GM18519 (cell line): ENCODE measurements around the gene KRTAP10-1.
"Not testable (repeated sequence)": the region's sequence is repeated elsewhere in the genome, so short reads cannot be mapped to it uniquely, and the experiment has no call there.

Experiments
- ATAC-seq: cut with Tn5 transposase; IDR thresholded peaks from one replicate; pipeline ENCODE4 v1.9.1; 2021; ENCODE audit warnings: mild to moderate bottlenecking, moderate library complexity; ENCODE audit not compliant: unreplicated experiment, low FRiP score

KRTAP10-1 gene

DNA sequence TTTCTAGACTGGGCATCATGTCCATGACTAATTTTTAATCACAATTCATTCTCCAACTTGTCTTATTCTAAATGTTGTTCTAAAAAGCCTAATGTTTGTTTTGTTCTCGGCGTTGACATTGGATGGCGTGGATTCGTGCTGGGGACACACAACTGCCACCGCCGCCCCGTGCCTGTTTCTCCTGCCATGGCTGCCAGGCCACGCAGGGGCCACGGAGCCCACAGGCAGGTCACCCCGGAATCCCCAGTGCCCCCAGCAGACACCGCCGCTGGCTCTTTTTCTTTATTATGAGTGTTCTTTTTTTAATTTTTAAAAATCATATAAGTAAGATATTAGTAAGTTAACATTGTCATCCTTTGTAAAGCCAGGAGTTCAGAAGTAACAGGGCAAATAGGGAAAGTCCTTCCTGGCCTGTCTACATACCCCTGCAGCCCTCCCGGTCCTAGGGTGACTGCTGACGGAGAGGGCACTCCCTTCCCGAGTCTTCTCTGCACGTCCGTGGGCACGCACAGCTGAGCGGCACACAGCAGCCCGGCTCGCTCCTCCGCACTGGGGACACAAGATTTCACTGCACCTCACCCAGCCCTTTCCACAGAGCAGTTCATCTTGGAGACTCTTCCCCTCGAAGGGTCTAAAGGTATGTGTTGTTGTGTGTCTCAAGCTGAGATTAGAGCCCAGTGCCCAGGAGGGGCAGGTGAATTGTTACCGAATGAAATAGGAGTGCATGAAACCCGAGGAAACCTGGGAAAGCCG is 32.1 kb downstream of the KRTAP10-1 start:
- ATAC-seq = no peak

- no peak for ATAC-seq
Measured at GRCh38 chr21:44506279-44507255, 33.4 kb downstream of the KRTAP10-1 start.

DNA sequence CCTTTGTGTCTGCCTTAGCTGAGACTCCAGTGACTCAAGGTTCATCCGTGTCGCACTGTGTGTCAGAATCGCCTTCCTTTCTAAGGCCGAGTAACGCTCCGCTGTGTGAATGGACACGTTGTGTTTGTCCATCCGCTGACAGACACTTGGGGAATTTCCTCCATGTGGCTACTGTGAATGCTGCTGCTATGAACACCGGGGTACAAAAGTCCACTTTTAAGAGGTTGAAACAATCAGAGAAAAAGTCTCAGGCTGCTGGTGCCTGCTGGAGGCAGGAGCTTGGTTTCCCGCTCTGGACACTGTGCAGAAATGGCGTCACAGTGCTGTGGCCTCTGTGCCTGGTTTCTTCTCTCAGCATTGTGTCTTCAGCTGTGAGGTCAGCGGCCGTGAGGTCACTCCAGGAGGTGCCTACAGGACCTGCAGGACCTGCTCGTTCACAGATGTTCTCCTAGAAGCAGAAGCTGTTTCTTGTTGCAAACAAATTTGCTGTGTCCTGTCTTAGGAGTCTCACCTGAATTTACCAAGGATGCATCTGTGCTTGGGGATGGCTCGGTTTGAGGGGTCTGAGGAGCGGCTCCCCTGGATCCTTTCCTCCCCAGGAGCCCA is 34.2 kb downstream of the KRTAP10-1 start:
- no peak for ATAC-seq

DNA sequence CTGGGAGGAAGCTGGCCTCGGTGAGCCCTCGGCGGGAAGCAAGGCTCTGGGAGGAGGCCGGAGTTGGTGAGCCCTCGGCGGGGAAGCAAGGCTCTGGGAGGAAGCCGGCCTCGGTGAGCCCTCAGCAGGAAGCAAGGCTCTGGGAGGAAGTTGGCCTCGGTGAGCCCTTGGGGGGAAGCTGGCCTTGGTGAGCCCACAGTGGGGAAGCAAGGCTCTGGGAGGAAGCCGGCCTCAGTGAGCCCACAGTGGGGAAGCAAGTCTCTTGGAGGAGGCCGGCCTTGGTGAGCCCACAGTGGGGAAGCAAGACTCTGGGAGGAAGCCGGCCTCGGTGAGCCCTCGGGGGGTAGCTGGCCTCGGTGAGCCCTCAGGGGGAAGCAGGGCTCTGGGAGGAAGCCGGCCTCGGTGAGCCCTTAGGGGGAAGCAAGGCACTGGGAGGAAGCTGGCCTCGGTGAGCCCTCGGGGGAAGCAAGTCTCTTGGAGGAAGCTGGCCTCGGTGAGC is 36.0 kb downstream of the KRTAP10-1 start:
- ATAC-seq = no peak

- not testable (repeated sequence) for ATAC-seq
Measured at GRCh38 chr21:44503006-44503889, 36.7 kb downstream of the KRTAP10-1 start.

GRCh38 chr21:44502171-44502958 is 37.6 kb downstream of the KRTAP10-1 start:
- no peak for ATAC-seq

DNA sequence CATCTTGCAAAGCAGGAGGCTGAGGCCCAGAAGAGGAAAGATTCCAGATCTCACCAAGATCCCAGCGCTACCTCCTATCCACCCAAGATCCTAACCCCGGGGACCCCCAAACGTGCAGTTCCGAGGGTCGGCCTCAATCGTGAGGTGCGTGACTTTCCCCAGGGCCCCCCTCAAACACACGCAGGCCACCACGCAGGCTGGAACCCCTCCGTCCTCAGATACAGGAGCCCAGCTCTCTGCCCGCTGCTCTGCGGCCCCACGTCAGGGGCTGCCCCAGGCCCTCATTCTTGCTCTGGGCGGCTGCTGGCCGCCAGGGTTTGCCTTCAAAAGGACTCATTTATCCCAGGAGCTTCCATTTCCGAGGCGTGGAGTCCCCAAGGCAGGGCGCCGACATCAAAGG is 39.9 kb downstream of the KRTAP10-1 start:
- no peak for ATAC-seq

DNA sequence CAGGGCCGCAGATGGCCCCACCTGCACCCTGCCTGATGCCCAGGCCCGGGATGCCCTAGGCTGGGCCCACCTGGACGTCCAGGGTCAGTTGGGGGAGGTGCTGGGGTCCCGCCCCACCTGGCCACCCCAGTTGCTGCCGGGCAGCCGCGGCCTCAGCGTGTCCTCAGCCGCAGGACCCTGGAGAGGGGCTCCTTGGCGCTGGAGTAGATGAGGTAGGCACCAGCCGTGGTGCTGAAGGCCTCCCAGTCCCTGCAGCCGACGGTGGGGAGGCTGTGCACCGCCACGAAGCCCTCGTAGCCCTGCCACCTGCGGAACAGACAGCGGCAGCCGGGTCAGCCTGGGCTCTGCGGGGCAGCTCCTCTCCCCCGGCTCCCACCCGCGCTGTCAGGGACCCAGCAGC is 40.4 kb downstream of the KRTAP10-1 start:
- no peak for ATAC-seq

DNA sequence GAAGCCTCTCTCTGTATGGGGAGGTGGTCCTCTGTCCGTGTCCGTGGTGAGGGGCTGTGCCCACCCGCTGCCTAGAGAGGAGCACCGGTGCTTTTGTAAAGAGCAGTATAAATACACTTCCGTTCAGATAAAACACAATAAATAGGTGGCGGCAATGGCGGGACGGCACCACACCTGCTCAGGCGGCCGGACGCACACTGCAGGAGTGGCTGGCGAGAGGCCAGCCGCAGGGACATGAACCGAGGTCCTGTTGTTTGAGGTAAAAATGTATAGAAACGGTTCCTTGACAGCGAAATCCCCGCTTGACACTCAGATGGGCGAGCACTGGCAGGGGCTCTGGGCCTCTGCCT is 40.8 kb downstream of the KRTAP10-1 start:
- no peak for ATAC-seq

GRCh38 chr21:44498280-44499210 is 41.5 kb downstream of the KRTAP10-1 start:
- no peak for ATAC-seq

DNA sequence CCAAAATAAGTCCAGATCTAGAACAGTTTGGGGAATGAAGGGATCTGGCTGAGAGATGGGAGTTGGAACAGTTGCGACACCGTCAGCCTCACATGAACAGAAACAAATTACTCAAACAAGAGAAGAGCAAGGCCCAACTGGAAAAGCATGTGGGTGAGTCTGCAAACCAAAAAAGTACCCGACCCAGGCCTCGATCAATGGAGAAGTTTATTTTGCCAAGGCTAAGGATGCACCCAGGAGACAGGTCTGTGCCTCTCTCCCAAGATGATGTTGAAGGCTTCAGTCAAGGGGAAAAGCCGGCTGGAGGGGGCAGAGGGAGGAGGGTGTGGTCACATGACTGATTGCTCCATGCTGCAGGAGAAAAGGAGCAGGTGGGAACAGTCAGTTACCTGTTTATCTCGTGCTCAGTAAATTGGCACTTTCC is 42.3 kb downstream of the KRTAP10-1 start:
- no peak for ATAC-seq

DNA sequence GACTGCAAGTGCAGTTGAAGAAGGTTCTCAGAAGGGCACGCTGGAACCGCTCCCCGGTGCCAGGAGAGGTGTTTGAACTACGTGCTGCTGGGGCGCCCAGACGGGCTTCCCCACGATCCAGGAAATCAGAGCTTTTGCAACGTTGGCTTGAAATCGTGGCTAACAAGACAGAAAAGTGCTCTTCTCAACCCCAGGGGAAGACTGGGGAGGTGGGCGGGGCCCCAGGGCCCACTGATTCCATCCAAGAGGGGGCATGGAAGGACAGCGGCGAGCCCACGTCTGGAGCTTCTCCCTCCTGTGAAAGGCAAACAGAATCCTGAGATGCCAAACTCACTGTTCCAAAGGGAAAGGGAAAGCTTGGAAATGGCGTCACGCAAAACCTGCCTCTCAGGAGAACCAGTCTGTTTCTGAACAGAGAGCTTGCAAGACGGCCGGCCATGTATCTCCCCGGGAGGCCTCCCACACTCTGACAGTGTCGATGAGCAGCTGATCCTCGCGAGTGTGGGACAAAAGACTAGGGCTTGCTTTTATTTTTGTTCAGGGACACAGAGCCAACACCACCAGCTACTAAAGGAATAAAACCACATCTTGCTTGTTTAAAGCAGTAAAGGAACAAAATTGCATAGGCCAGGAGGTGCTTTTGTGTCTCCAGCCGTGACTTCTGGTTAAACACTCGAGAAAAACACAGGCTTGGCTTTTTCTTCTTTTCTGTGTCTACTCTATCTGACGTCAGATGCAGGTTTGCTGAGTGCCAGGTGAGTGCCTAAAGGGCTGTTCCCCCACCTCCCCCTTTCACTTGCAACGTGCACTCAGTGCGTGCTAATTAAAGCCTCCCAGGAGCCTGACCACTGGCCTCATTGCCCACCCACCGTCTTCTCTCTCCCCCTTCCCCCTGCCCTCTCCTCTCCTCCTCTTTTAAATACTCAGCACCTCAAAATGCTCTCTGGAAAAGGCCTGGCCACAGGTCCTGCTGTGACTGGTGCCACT is 43.1 kb downstream of the KRTAP10-1 start:
- no peak for ATAC-seq

DNA sequence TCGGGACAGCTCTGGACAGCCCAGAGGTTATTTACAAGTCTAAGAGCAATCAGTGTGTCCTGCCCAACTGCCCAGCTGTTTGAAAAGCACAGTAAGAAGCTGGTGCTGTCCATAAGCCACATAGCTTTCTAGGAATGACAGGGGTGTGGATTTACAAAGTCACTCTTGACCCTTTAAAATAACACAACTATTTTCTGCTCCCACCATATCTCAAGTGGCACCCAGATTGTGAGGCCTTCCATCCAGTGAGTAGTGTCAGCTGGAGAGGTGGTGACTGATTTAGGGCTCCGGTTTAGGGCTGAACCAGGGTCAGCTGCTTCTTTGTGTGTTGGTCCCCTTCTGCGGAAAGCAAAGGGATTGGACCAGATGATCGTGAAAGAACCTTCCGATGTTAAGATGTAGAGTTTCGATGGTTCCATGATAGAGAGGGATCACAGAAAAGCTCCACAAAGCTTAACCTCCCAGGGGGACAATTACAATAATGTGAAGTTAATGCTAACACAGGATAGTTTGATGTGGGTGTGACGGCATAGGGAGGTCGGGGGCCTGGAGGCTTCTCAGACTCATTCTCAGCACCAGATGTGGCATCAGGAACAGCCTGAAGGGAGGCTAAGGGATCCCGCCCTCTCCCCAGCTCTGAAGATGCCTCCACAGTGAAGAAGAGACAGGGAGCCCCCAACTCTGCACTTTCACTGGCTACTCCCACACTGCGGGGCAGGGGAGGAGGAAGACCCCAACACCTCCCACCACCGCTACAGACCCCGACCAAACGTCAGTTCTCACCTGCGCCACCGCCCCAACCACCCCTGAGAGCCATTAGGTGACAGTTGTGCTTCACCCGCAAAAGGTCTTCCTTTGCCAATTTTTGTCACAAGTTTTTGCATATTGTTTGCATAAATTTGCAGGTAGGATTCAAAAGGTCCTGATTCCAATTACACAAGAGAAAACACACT is 44.1 kb downstream of the KRTAP10-1 start:
- ATAC-seq = no peak

- no peak for ATAC-seq
Measured at GRCh38 chr21:44494956-44495355, 45.0 kb downstream of the KRTAP10-1 start.

DNA sequence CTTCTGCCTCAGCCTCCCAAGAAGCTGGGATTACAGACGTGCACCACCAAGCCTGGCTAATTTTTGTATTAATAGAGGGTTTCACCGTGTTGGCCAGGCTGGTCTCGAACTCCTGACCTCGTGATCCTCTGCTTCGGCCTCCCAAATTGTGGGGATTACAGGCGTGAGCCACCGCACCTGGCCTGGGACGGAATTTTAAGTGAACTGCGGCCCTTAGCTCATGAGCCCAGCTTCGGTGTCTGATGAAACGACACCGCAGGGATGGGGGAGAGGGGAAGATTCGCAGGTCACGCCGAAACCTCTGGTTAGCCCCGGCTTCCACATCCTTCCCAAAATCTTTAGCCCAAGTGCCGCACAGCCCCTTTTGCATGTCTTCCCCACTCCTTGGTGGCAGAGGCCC is 45.6 kb downstream of the KRTAP10-1 start:
- no peak for ATAC-seq
